HuH-7.5 (cell line): ENCODE measurements around the gene RCAN2.

Experiments
- DNase-seq: peaks from one replicate; pipeline ENCODE4 v3.0.0; 2011; ENCODE audit warnings: low spot score

Gene RCAN2

GRCh38 chr6:46491628-46492547 lies 639 bp upstream of the RCAN2 start:
- DNase-seq, result peak; percentile 54

GRCh38 chr6:46490425-46491200 lies 636 bp downstream of the RCAN2 start:
- peak; percentile 21 for DNase-seq

- no peak for DNase-seq
These were observed 5.1 kb downstream of the RCAN2 start for GRCh38 chr6:46486181-46486580.

- DNase-seq, result no peak
These were observed 7.0 kb downstream of the RCAN2 start for GRCh38 chr6:46484081-46484820.

GRCh38 chr6:46476301-46476700 lies 14.9 kb downstream of the RCAN2 start:
- DNase-seq, result no peak

GRCh38 chr6:46473881-46474280 lies 17.4 kb downstream of the RCAN2 start:
- no peak for DNase-seq

GRCh38 chr6:46472243-46472642 lies 19.0 kb downstream of the RCAN2 start:
- no peak for DNase-seq

- no peak for DNase-seq
These were observed 22.2 kb downstream of the RCAN2 start for GRCh38 chr6:46469021-46469420.

- no peak for DNase-seq
These were observed 22.7 kb downstream of the RCAN2 start for GRCh38 chr6:46468403-46469010.

GRCh38 chr6:46466570-46466969 lies 24.7 kb downstream of the RCAN2 start:
- no peak for DNase-seq

- DNase-seq, result no peak
These were observed 25.7 kb downstream of the RCAN2 start for GRCh38 chr6:46465294-46466165.

- DNase-seq, result no peak
These were observed 35.0 kb downstream of the RCAN2 start for GRCh38 chr6:46456297-46456696.

- DNase-seq, result no peak
These were observed 36.6 kb downstream of the RCAN2 start for GRCh38 chr6:46454691-46455090.

GRCh38 chr6:46453741-46454316 lies 37.4 kb downstream of the RCAN2 start:
- no peak for DNase-seq

- no peak for DNase-seq
These were observed 38.0 kb downstream of the RCAN2 start for GRCh38 chr6:46453216-46453615.

GRCh38 chr6:46452312-46452917 lies 38.8 kb downstream of the RCAN2 start:
- DNase-seq, result no peak

GRCh38 chr6:46451343-46451742 lies 39.9 kb downstream of the RCAN2 start:
- DNase-seq, result no peak

GRCh38 chr6:46444772-46445454 lies 46.3 kb downstream of the RCAN2 start:
- DNase-seq, result no peak

GRCh38 chr6:46443623-46444022 lies 47.6 kb downstream of the RCAN2 start:
- DNase-seq, result no peak

GRCh38 chr6:46440641-46441040 lies 50.6 kb downstream of the RCAN2 start:
- DNase-seq, result no peak
